HuH-7.5 (cell line): ENCODE measurements around the gene B3GALT4.
A peak's percentile ranks its signal among the peaks of the same experiment; 100 is the strongest.
"Not testable (repeated sequence)": the region's sequence is repeated elsewhere in the genome, so short reads cannot be mapped to it uniquely, and the experiment has no call there.

Experiments
- DNase-seq: peaks from one replicate; pipeline ENCODE4 v3.0.0; 2011; ENCODE audit warnings: low spot score

The B3GALT4 gene

GRCh38 chr6:33276864-33277662, at the start of gene B3GALT4:
TSS of gene B3GALT4 (plus strand) at chr6:33277123. CDS start at chr6:33277420, 297 bp downstream.
- peak; percentile 31 for DNase-seq

- DNase-seq, result no peak
Measured at GRCh38 chr6:33235221-33235634, 41.7 kb upstream of the B3GALT4 start.

DNA sequence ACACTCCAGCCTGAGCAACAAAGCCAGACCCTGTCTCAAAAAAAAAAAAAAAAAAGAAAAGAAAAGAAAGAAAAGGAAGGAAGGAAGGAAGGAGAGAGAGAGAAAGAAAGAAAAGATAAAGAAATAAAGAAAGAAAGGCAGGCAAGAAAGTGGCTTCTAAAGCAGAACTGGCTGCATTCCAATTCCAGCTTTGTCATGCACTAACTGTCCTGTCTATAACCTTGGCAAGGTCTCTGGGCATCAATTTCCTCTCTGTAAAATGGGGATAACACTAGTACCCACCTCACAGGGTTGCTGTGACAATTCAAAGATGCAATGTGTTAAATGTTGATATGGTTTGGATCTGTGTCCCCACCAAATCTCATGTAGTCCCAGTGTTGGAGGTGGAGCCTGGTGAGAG, 40.6 kb upstream of the B3GALT4 start:
- no peak for DNase-seq

- DNase-seq, result no peak
Measured at GRCh38 chr6:33236852-33237251, 40.1 kb upstream of the B3GALT4 start.

- DNase-seq, result no peak
Measured at GRCh38 chr6:33237741-33238140, 39.2 kb upstream of the B3GALT4 start.

DNA sequence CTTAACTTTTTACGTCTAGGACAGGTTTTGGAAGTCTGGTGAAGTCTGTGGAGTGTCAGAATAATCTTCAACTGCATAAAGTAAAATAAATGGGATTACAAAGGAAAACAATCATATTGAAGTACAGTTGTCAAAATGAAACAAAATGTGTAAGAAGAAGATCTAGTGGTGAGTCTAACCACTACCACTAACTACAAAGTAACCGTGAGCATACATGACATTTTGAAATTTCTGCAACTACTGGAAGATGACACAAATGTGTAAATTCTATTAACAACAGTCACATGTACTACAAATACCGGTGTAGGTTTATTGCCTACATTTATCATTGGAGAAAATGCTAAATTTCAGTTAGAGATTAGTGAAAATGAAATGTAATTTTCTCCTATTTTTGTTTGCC, 35.0 kb upstream of the B3GALT4 start:
- no peak for DNase-seq

DNA sequence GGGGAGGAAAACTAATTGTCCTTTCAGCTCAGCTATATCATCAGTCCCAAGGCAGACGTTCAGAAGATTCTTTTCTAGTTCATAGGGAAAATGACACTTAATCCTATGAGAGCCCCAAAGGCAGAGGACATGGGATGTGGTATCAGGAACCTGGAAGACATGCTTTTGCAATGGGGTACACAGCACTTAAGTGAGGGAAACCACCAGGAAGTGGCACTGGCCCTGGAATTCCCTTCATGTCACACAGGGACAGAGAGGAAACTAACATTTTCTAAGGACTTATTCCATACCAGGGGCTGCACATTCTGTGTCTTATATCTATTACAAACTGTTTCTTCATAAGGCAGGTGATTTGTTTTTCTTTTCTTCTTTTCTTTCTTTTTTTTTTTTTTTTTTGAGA, 33.4 kb upstream of the B3GALT4 start:
- no peak for DNase-seq

DNA sequence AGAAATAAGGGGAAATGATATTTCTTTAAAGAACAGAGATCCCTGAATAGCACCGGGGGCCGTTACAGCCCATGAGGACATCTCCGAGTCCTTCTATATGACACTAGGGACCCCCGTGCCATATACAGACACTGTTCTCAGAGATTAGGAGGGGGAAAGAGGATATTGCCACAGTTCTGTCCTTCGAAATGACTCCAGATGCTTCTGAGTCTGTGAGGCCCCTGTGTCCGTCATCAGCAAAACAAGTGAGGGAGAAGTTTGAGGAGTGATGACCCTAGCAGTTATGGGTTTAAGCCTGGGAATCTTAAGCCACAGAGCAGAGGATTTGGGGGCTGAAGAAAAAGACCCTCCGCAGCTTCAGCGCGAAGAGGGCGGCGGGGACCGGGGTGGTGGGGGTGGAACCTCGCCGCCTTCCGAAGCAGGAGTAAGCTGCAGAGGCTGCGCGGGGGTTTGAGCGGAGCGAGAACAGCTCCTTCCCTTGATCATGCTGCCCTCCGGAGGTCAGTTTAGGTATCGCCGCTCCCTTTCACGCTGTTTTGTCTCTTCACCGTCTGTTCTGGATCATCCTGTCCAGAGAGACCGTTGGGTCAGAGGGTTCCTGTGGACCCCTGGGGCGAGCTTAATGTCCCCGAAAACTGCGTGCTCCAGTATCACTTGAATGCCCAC, 28.8 kb upstream of the B3GALT4 start:
- DNase-seq, result peak; percentile 29

- DNase-seq, result no peak
Measured at GRCh38 chr6:33248643-33248931, 28.3 kb upstream of the B3GALT4 start.

DNA sequence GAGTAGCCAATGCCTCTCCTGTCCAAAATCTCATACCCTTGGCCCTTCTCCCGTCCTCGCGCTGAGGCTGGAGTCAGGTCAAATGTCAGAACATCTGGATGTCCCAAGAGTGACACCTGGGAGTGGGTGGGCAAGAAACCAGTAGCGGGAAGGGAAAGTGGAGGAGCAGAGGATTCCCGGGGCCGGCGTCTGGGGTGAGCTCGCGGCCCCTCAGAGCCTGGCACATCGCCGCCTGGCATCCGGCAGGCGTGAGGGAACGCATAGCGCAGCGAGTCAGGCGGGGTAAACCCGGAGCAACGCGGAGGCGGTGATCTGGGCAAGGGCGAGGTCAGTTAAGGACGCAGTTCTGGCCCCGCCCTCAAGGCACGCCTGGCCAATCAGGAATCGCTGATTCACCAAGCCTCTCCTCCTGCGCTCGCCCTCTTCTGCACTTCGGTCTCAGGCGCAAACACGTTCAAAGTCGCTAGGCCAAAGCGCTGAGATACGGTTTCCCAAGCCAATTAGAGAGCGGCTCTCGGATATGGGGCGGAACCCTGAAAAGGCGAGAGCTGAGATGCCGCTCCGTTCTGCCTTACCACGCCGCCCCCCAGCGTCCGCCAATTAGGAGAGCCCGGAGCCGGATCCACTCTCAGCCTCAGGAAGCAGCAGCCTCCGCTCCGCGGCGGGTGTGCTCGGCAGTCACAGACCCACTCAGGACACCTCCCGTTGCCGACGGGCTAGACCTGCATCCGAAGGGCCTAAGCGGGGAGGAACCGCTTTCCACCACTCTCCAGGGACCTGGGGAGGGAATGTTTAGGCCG, 27.8 kb upstream of the B3GALT4 start:
- peak; percentile 59 for DNase-seq

DNA sequence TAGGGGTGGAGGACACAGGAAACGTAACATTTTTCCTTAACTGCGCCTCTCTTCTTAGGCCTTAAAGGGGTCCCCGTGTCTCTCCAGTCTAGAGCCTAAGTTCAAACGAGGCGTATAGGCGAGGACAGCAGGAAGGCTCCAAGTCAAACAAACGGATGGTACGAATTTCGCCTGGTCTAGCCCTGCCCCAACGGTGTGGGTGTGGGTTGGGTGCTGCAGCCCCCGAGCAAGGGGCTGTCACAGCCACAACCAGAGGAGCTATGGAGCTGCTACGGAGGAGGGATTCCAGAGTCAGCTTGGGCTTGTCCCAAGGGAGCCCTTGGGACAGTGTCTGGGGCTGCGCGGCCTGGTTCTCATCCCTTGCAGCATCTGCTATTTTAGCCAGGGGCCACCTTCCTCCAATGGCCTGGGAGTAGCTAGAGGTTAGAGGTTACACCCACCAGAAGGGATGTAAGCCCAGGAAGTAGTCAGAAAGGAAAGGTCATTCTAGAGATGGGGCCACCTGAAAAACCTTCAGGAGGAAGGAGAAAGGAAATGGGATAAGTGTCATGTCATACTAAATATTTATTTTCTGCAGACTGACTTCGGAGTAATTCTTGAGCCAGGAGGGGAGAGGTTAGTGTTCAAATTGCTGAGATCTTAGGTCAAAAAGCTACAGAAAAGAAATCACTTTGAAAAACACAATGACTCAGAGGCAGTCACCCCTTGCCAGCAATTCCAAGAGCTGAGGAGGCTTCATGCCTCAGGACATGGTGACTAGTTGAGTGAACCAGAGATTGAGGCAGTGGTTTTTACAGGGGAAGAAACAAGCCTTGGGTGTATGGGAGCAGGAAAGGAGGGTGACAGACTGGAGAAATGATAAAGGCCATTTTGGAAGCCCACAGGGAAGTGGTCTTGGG, 26.9 kb upstream of the B3GALT4 start:
- DNase-seq, result no peak

GRCh38 chr6:33250731-33251130, 26.2 kb upstream of the B3GALT4 start:
- no peak for DNase-seq

DNA sequence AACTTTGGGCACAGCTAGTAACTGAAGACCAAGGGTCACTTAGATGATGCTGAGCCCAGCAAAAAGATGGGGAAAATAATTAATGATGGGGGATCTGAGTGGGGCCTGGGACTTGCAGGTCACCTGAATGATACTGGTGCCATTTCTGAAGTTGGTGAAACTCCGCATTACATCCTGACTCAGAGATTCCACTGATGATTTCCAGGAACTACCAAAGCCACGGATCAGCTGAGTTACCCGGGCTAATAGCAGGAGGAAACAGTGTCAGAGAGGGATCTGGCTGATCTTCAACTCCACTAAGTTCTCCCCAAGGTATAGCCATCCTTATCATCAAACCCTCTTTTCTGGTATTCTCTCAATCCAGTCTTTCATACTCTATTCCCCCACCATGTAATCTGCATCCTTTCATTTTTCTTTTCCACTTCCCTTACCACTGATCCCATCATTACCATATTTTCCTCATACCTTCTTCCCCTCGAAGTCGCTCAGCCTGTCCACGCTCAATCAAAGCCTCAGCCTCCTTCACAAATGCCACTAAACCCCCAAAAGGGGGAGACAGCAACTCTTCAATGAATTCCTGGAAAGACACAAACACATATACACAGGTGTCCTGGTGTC, 25.4 kb upstream of the B3GALT4 start:
- DNase-seq, result no peak

GRCh38 chr6:33252759-33253158, 24.2 kb upstream of the B3GALT4 start:
- DNase-seq, result no peak

DNA sequence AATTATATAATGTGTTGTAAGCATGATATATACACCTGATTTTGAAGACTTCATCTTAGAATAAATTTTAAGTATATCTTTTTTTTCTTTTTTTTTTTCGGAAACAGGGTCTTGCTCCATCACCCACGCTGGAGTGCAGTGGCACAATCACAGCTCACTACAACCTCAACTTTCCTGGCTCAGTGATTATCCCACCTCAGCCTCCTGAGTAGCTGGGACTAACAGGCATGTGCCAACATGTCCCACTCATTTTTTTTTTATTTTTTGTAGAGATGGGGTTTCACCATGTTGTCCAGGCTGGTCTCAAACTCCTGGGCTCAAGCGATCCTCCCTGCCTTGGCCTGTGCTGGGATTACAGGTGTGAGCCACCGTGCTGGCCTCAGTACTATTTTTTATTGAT, 22.3 kb upstream of the B3GALT4 start:
- DNase-seq, result no peak

DNA sequence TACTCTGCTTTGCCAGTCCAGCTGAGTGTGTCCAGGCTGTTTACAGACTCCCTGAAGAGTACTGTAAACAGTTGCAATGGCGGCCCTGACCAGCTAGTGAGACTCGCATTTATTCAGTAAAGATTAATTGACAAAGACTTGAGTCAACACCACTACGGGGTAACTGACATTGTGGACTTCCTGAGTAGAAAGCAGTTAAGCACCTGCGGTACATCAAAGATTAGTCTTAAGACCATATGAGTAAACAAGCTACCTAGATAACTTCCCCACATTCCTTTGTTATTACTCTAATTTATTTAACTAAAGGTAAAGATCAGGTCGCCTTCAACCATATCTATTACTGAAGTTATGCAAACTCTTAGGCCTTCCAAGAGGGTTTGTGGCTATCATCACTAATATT, 17.9 kb upstream of the B3GALT4 start:
- DNase-seq, result no peak

- not testable (repeated sequence) for DNase-seq
Measured at GRCh38 chr6:33262490-33262889, 14.4 kb upstream of the B3GALT4 start.

DNA sequence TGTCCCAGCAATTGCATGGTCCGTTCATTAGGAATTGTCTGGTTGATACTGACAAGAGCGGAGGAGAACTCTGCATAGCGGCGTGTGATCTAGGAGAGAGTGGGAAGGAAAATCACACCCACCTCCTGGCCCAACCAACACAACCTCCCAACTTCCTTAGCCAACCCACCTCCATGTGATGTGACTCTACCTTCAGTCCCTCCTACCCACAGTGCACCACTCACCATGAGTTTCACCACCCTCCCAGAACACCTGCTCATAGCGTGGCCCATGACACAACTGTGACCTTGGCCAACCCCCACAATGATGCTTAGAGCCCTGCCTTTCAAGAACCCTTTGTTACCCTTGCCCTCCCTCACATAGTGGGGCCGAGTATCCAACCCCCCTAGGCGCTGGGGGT, 12.9 kb upstream of the B3GALT4 start:
- DNase-seq, result no peak

- no peak for DNase-seq
Measured at GRCh38 chr6:33271117-33271467, 5.8 kb upstream of the B3GALT4 start.

DNA sequence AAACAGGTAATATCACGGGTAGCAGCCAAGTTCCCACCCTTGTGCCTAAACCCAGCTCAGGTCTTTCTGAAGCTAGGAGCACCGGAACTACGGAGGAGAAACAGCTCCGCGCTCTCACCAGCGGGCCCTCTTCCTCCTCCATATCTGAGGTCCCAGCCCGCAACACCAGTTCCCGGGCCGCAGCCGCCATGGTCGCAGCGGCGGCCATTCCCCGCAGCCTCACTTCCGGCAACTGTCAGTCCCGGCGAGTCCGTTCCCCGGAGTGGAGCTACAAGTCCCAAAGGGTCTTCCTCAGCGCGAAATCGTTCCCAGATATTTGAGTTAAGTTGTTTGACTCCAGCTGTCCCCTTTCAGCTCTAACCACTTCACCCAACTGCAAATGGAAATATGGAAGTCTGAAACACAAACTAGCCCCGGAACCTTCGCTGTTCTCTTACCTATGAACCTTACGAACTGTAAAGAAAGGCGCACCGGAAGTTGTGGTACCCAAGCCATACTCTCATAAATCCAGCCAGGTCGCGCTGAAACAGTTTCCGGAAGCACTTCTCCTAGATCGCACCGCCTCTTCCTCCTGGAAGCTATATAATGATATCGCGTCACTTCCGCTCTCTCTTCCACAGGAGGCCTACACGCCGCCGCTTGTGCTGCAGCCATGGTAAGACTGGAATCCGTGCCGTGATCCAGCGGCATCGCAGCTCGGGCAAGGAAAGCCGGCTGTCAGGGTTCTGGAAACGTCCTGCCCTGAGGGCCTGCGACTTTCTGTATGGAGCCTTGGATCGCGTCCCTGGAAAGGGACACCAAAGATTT, 5.3 kb upstream of the B3GALT4 start, which contains the start of the genes RPS18 and VPS52:
TSS of gene RPS18 (plus strand) at position 608 of the 807 bp plus-strand sequence. CDS start at position 653, 45 bp downstream.
TSS of gene VPS52 (minus strand) at position 409 of the 807 bp plus-strand sequence. CDS start at position 208, 201 bp downstream.
- peak; percentile 75 for DNase-seq
